Astrocyte (in vitro differentiated cells and primary cell): ENCODE measurements around the gene NTN4. TPM values are rescaled to one million over a fixed set of nuclear protein-coding genes. Genes with fewer than 3 reads are reported as not detected.
A peak's percentile ranks its signal among the peaks of the same experiment; 100 is the strongest.
"Not testable (repeated sequence)": the region's sequence is repeated elsewhere in the genome, so short reads cannot be mapped to it uniquely, and the experiment has no call there.

Experiments used
- DNase-seq: peaks from one replicate; pipeline ENCODE4 v3.0.0-alpha.2; 2010; ENCODE audit warnings: low read depth
- FAIRE-seq: peaks from 2 replicates; lab custom pipeline; 2011; peaks lifted over from hg19 to GRCh38; lab: Jason Lieb, UNC
- H2AFZ ChIP-seq: 2 replicates; pipeline ENCODE4 v1.6.0; 2012; ENCODE audit warnings: low read depth, low read length, inconsistent platforms
- H3K27ac ChIP-seq: 2 replicates; pipeline ENCODE4 v1.5.1; 2011; ENCODE audit warnings: low read depth, low read length, inconsistent platforms
- H3K27me3 ChIP-seq: 2 replicates; pipeline ENCODE4 v1.6.0; 2011; ENCODE audit warnings: low read length, inconsistent platforms; ENCODE audit not compliant: insufficient read depth
- H3K36me3 ChIP-seq: 2 replicates; pipeline ENCODE4 v1.5.1; 2011; ENCODE audit warnings: low read length, inconsistent platforms; ENCODE audit not compliant: insufficient read depth
- H3K4me1 ChIP-seq: 2 replicates; pipeline ENCODE4 v1.5.1; 2011; ENCODE audit warnings: low read length, inconsistent platforms; ENCODE audit not compliant: insufficient read depth
- H3K4me2 ChIP-seq: 2 replicates; pipeline ENCODE4 v1.6.0; 2012; ENCODE audit warnings: low read length, inconsistent platforms
- H3K4me3 ChIP-seq: 2 replicates; pipeline ENCODE4 v1.5.1; 2011; ENCODE audit warnings: low read depth, mild to moderate bottlenecking, low read length, inconsistent platforms; ENCODE audit not compliant: insufficient read depth
- H3K79me2 ChIP-seq: 2 replicates; pipeline ENCODE4 v1.6.0; 2012; ENCODE audit warnings: mild to moderate bottlenecking, low read length, inconsistent platforms; ENCODE audit not compliant: insufficient read depth
- H3K9ac ChIP-seq: 2 replicates; pipeline ENCODE4 v1.6.0; 2012; ENCODE audit warnings: mild to moderate bottlenecking, low read length, inconsistent platforms
- H3K9me3 ChIP-seq: 2 replicates; pipeline ENCODE4 v1.5.1; 2012; ENCODE audit warnings: low read depth, mild to moderate bottlenecking, low read length, inconsistent platforms; ENCODE audit not compliant: insufficient read depth
- H4K20me1 ChIP-seq: 2 replicates; pipeline ENCODE4 v1.6.0; 2012; ENCODE audit warnings: low read length, inconsistent platforms; ENCODE audit not compliant: insufficient read depth
- H3K27ac Mint-ChIP-seq: one replicate; pipeline ENCODE4 v1.8.0; 2021; ENCODE audit warnings: mild to moderate bottlenecking, mixed read lengths; ENCODE audit not compliant: unreplicated experiment
- H3K27me3 Mint-ChIP-seq: one replicate; pipeline ENCODE4 v1.8.0; 2021; ENCODE audit warnings: low read depth, mixed read lengths; ENCODE audit not compliant: unreplicated experiment
- H3K36me3 Mint-ChIP-seq: one replicate; pipeline ENCODE4 v1.8.0; 2021; ENCODE audit warnings: low read depth, mixed read lengths; ENCODE audit not compliant: unreplicated experiment
- H3K4me1 Mint-ChIP-seq: one replicate; pipeline ENCODE4 v1.8.0; 2021; ENCODE audit warnings: low read depth, mixed read lengths; ENCODE audit not compliant: unreplicated experiment
- H3K4me3 Mint-ChIP-seq: one replicate; pipeline ENCODE4 v1.8.0; 2021; ENCODE audit warnings: mild to moderate bottlenecking, moderate library complexity, mixed read lengths; ENCODE audit not compliant: unreplicated experiment
- H3K9me3 Mint-ChIP-seq: one replicate; pipeline ENCODE4 v1.8.0; 2021; ENCODE audit warnings: mild to moderate bottlenecking, mixed read lengths; ENCODE audit not compliant: unreplicated experiment
- EZH2 ChIP-seq: IDR thresholded peaks from 2 replicates; pipeline ENCODE4 v1.6.1; 2012; ENCODE audit warnings: mild to moderate bottlenecking, low read length, inconsistent platforms; ENCODE audit not compliant: insufficient read depth
- total RNA-seq: library from RNA; stranded (reverse); gene quantifications from 2 replicates; pipeline ENCODE4 v1.2.1, GENCODE V29; 2021
- TF ChIP-seq, protein P1 (sequence below): IDR thresholded peaks from 2 replicates; pipeline ENCODE4 v1.5.1; 2011; ENCODE audit warnings: low read depth, mild to moderate bottlenecking, inconsistent platforms, low read length, moderate library complexity; ENCODE audit not compliant: insufficient read depth

Gene NTN4
- total RNA-seq, 1 donor from 2014 or later, result 28.9 TPM

DNA sequence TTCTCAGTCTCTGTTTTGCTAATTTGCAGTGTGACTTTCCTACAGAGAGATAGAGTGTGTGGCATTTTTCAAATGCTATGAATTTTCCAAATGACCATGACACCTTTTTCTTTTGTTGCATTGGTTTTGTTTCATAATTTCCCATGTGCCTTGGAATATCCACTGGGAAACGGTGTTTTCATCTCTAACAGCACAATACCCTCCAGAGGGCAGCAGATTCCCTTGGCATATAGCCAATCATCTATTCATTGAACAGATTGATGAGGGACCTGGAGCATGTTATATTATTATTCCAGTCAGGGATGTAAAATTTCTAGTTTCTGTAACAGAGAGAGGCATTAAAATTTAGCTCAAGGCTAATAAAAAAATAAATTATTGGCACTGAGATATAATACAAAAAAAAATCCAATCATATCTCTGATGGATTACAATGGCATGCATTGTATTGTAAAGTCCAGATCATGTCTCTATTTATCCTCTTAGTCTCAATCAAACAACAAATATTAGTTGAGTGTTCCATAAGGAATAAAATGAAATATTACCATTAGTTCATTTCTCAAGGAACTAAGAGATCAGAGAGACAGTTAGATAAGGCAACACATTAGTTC lies 29.6 kb upstream of the NTN4 start:
- Histone ChIP-seq H4K20me1 (no peaks in the 10 kb centered on the region), H3K9me3 (no peaks in the 10 kb centered on the region), H3K27me3 (no peaks in the 10 kb centered on the region), H3K4me3 (no peak overlapping the region), H3K36me3 (no peaks in the 10 kb centered on the region), H3K4me2 (no peak overlapping the region), H3K79me2 (no peaks in the 10 kb centered on the region), H2AFZ (no peak overlapping the region), H3K4me1 (no peaks in the 10 kb centered on the region), H3K9ac (no peak overlapping the region), H3K27ac (no peak overlapping the region)
- TF ChIP-seq, protein P1, sequence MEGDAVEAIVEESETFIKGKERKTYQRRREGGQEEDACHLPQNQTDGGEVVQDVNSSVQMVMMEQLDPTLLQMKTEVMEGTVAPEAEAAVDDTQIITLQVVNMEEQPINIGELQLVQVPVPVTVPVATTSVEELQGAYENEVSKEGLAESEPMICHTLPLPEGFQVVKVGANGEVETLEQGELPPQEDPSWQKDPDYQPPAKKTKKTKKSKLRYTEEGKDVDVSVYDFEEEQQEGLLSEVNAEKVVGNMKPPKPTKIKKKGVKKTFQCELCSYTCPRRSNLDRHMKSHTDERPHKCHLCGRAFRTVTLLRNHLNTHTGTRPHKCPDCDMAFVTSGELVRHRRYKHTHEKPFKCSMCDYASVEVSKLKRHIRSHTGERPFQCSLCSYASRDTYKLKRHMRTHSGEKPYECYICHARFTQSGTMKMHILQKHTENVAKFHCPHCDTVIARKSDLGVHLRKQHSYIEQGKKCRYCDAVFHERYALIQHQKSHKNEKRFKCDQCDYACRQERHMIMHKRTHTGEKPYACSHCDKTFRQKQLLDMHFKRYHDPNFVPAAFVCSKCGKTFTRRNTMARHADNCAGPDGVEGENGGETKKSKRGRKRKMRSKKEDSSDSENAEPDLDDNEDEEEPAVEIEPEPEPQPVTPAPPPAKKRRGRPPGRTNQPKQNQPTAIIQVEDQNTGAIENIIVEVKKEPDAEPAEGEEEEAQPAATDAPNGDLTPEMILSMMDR, result peak; percentile 70
- TF ChIP-seq EZH2, result no peak
- no peak overlapping the region for H3K27ac Mint-ChIP-seq
- H3K9me3 Mint-ChIP-seq, result no peaks in the 10 kb centered on the region
- DNase-seq (peak; percentile 25), FAIRE-seq (peak; percentile 26)
- no peaks in the 10 kb centered on the region for H3K36me3 Mint-ChIP-seq
- H3K4me3 Mint-ChIP-seq, result no peak overlapping the region
- no peaks in the 10 kb centered on the region for H3K27me3 Mint-ChIP-seq
- H3K4me1 Mint-ChIP-seq, result no peaks in the 10 kb centered on the region

DNA sequence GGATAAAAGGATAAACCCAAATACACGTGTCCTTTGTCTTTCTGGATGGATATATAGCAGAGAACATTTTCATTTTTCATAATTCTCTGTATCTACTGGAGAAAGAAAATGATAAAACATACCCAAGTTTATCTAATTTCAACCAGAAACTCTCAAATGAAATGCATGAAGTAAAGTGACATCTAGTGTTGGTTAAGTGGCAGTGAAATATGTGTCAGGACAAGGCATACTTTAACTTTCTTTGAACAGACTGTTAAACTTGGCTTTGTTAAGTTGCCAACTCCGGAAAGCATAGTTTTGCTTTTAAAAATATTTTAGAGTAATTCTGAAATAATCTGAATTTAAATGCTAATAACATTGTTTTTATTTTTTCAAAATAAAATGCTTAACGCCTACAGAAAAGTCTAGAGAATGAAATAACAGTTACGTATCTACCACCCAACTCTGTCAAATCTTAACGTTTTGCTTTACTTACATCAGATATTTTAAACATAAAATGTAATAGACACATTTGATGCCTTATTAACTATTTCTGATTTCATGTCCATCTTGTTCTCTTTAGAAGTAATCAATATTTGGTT lies 25.2 kb upstream of the NTN4 start:
- no peaks in the 10 kb centered on the region for H3K27me3 ChIP-seq
- no peaks in the 10 kb centered on the region for H3K9me3 ChIP-seq
- DNase-seq (peak; percentile 21), FAIRE-seq (peak; percentile 93)
- no peaks in the 10 kb centered on the region for H3K4me1 ChIP-seq
- H3K27ac Mint-ChIP-seq, result no peak overlapping the region
- no peaks in the 10 kb centered on the region for H3K36me3 Mint-ChIP-seq
- no peak overlapping the region for H3K4me2 ChIP-seq
- TF ChIP-seq, protein P1, result peak; percentile 82
- no peak for TF ChIP-seq EZH2
- no peaks in the 10 kb centered on the region for H4K20me1 ChIP-seq
- H3K27me3 Mint-ChIP-seq, result no peaks in the 10 kb centered on the region
- no peak overlapping the region for H3K4me3 ChIP-seq
- H2AFZ ChIP-seq, result no peak overlapping the region
- H3K4me3 Mint-ChIP-seq, result no peak overlapping the region
- no peaks in the 10 kb centered on the region for H3K9me3 Mint-ChIP-seq
- H3K36me3 ChIP-seq, result no peaks in the 10 kb centered on the region
- no peak overlapping the region for H3K27ac ChIP-seq
- no peaks in the 10 kb centered on the region for H3K4me1 Mint-ChIP-seq
- H3K9ac ChIP-seq, result no peak overlapping the region
- no peaks in the 10 kb centered on the region for H3K79me2 ChIP-seq

DNA sequence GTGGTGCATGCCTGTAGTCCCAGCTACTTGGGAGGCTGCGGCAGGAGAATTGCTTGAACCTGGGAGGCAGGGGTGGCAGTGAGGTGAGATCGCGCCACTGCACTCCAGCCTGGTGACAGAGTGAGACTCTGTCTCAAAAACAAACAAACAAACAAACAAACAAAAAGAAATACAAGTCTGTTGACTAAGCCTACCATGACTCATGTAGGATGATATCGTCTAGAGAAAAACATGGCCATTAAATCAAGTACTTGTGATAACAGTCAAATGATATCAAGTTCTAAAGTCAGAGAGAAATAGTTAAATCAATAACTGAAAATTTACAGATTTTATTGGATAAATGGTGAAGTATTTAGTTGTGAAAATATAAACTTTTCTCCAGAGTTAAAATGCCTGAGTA lies 21.6 kb upstream of the NTN4 start:
- H2AFZ ChIP-seq, H3K79me2 ChIP-seq, H3K36me3 Mint-ChIP-seq, H3K36me3 ChIP-seq, H3K4me3 Mint-ChIP-seq, H4K20me1 ChIP-seq, DNase-seq, H3K4me1 Mint-ChIP-seq, H3K27ac ChIP-seq, H3K9me3 ChIP-seq, H3K4me3 ChIP-seq, H3K4me1 ChIP-seq, FAIRE-seq, H3K27me3 ChIP-seq, H3K9ac ChIP-seq, H3K4me2 ChIP-seq, H3K9me3 Mint-ChIP-seq, H3K27ac Mint-ChIP-seq, H3K27me3 Mint-ChIP-seq: not testable (repeated sequence)
